ENCODE results near the gene TRAPPC10. TPM values are rescaled to one million over a fixed set of nuclear protein-coding genes. Genes with fewer than 3 reads are reported as not detected.

The TRAPPC10 gene
- total and polyA plus RNA-seq, 2 experiments from 2014 or later, result 9.9 to 21.0 TPM

- H3F3A ChIP-seq (ENCODE audit: insufficient read depth), result no peaks in the 10 kb centered on the region
- no peak for TF ChIP-seq EZH2 (IDR thresholded peaks at IDR 0.05; ENCODE audit: insufficient read depth, poor library complexity, severe bottlenecking)
- no peak for TF ChIP-seq EZH2phosphoT487 (IDR thresholded peaks at IDR 0.05; ENCODE audit: insufficient read depth, low read depth)
- no peaks in the 10 kb centered on the region for H3K27me3 ChIP-seq (replicated peaks; ENCODE audit: insufficient read depth)
- H3K36me3 ChIP-seq (ENCODE audit: low read depth), result 0 out of 2 replicates have a peak, but pooled peaks cover 10% of the 10 kb centered on the region
- H3K27ac ChIP-seq, result no peak overlapping the region
- H3K9me3 ChIP-seq (ENCODE audit: low read depth), result no peaks in the 10 kb centered on the region
- 0 out of 2 replicates have a peak, but pooled peaks cover 8% of the 10 kb centered on the region for H3K79me2 ChIP-seq (ENCODE audit: insufficient read depth)
- WGBS, 2 experiments (ENCODE audit: low coverage in 1 of 2, low lambda C conversion rate in 2 of 2, missing lambda C conversion rate in 2 of 2), result 95 to 96% methylated on average over 32 to 33 of the region's 33 CpGs
- H2AFZ ChIP-seq, result no peak overlapping the region
- no peak for DNase-seq
- H3K9me2 ChIP-seq (ENCODE audit: insufficient read depth), result no peaks in the 10 kb centered on the region
- H3K4me1 ChIP-seq (ENCODE audit: insufficient read depth), result no peaks in the 10 kb centered on the region
- no peak overlapping the region for H3K4me3 ChIP-seq
- no peaks in the 10 kb centered on the region for H4K20me1 ChIP-seq (ENCODE audit: insufficient read depth)
- in situ Hi-C loops (cut with MboI), result no loop called here
- no peak overlapping the region for H3K9ac ChIP-seq
- H3K4me2 ChIP-seq (ENCODE audit: unreplicated experiment), result no peak overlapping the region
Observed at GRCh38 chr21:44087426-44088400, 75.6 kb downstream of the TRAPPC10 start.

DNA sequence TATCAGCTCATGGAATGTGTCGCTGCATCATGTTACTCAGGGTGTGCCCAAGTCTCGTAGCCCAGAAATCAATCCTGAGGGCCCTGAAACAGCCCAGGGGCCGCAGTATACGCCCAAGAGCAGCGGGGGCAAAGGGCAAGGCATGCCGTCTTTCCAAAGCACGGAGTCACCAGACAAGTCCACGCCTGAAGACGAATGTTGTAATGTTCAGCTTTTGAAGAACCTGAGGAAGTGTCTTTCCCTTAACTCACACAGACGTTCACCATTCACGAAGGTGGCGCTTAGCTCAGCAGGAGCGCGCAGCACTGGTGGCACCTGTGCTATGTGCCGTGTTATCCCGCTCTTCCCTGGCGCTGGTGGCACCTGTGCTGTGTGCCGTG, 76.3 kb downstream of the TRAPPC10 start:
- no peak overlapping the region for H3K27ac ChIP-seq
- H4K20me1 ChIP-seq (ENCODE audit: insufficient read depth), result no peaks in the 10 kb centered on the region
- no peak for DNase-seq
- no peaks in the 10 kb centered on the region for H3K4me1 ChIP-seq (ENCODE audit: insufficient read depth)
- H3K36me3 ChIP-seq (ENCODE audit: low read depth), result 0 out of 2 replicates have a peak, but pooled peaks cover 10% of the 10 kb centered on the region
- H3K9ac ChIP-seq, result no peak overlapping the region
- H3K4me3 ChIP-seq, result no peak overlapping the region
- H3F3A ChIP-seq (ENCODE audit: insufficient read depth), result no peaks in the 10 kb centered on the region
- H3K27me3 ChIP-seq (replicated peaks; ENCODE audit: insufficient read depth), result no peaks in the 10 kb centered on the region
- no peaks in the 10 kb centered on the region for H3K9me3 ChIP-seq (ENCODE audit: low read depth)
- H2AFZ ChIP-seq, result no peak overlapping the region
- in situ Hi-C loops (cut with MboI), result no loop called here
- H3K9me2 ChIP-seq (ENCODE audit: insufficient read depth), result no peaks in the 10 kb centered on the region
- 0 out of 2 replicates have a peak, but pooled peaks cover 8% of the 10 kb centered on the region for H3K79me2 ChIP-seq (ENCODE audit: insufficient read depth)
- no peak overlapping the region for H3K4me2 ChIP-seq (ENCODE audit: unreplicated experiment)
- TF ChIP-seq EZH2 (IDR thresholded peaks at IDR 0.05; ENCODE audit: insufficient read depth, poor library complexity, severe bottlenecking) (no peak), EZH2phosphoT487 (IDR thresholded peaks at IDR 0.05; ENCODE audit: insufficient read depth, low read depth) (no peak)
- 96 to 98% methylated on average over 18 of the region's 18 CpGs for WGBS, 2 experiments (ENCODE audit: low coverage in 1 of 2, low lambda C conversion rate in 2 of 2, missing lambda C conversion rate in 2 of 2)

GRCh38 chr21:44089001-44089911, 77.1 kb downstream of the TRAPPC10 start:
- 93 to 94% methylated on average over 24 to 30 of the region's 30 CpGs for whole genome bisulfite sequencing, 2 experiments (ENCODE audit: low coverage in 1 of 2, low lambda C conversion rate in 2 of 2, missing lambda C conversion rate in 2 of 2)

GRCh38 chr21:44090325-44090724, 78.2 kb downstream of the TRAPPC10 start:
- in situ Hi-C loops (cut with MboI), result no loop called here
- H4K20me1 ChIP-seq (ENCODE audit: insufficient read depth), result no peaks in the 10 kb centered on the region
- H3K4me2 ChIP-seq (ENCODE audit: unreplicated experiment), result no peak overlapping the region
- no peak for DNase-seq
- H3K36me3 ChIP-seq (ENCODE audit: low read depth), result 0 out of 2 replicates have a peak, but pooled peaks cover 19% of the 10 kb centered on the region
- 98 to 99% methylated on average over 8 of the region's 8 CpGs for WGBS, 2 experiments (ENCODE audit: low coverage in 1 of 2, low lambda C conversion rate in 2 of 2, missing lambda C conversion rate in 2 of 2)
- H3K9me2 ChIP-seq (ENCODE audit: insufficient read depth), result no peaks in the 10 kb centered on the region
- H2AFZ ChIP-seq, result no peak overlapping the region
- H3K4me3 ChIP-seq, result no peak overlapping the region
- H3K4me1 ChIP-seq (ENCODE audit: insufficient read depth), result no peaks in the 10 kb centered on the region
- H3K79me2 ChIP-seq (ENCODE audit: insufficient read depth), result 0 out of 2 replicates have a peak, but pooled peaks cover 2% of the 10 kb centered on the region
- H3K27me3 ChIP-seq (replicated peaks; ENCODE audit: insufficient read depth), result no peaks in the 10 kb centered on the region
- no peak for TF ChIP-seq EZH2phosphoT487 (IDR thresholded peaks at IDR 0.05; ENCODE audit: insufficient read depth, low read depth)
- TF ChIP-seq EZH2 (IDR thresholded peaks at IDR 0.05; ENCODE audit: insufficient read depth, poor library complexity, severe bottlenecking), result no peak
- H3F3A ChIP-seq (ENCODE audit: insufficient read depth), result no peaks in the 10 kb centered on the region
- no peaks in the 10 kb centered on the region for H3K9me3 ChIP-seq (ENCODE audit: low read depth)
- no peak overlapping the region for H3K9ac ChIP-seq
- no peak overlapping the region for H3K27ac ChIP-seq

More at GRCh38 chr21:44089001-44089911, 77.1 kb downstream of the TRAPPC10 start:
- no peak for DNase-seq
- H3K4me2 ChIP-seq (ENCODE audit: unreplicated experiment), result no peak overlapping the region
- no peaks in the 10 kb centered on the region for H3K4me1 ChIP-seq (ENCODE audit: insufficient read depth)
- no peak overlapping the region for H3K27ac ChIP-seq
- no peaks in the 10 kb centered on the region for H4K20me1 ChIP-seq (ENCODE audit: insufficient read depth)
- no peaks in the 10 kb centered on the region for H3K9me2 ChIP-seq (ENCODE audit: insufficient read depth)
- no peak for TF ChIP-seq EZH2phosphoT487 (IDR thresholded peaks at IDR 0.05; ENCODE audit: insufficient read depth, low read depth)
- no peak for TF ChIP-seq EZH2 (IDR thresholded peaks at IDR 0.05; ENCODE audit: insufficient read depth, poor library complexity, severe bottlenecking)
- no peak overlapping the region for H3K9ac ChIP-seq
- H3K79me2 ChIP-seq (ENCODE audit: insufficient read depth), result 0 out of 2 replicates have a peak, but pooled peaks cover 8% of the 10 kb centered on the region
- H3K4me3 ChIP-seq, result no peak overlapping the region
- 0 out of 2 replicates have a peak, but pooled peaks cover 16% of the 10 kb centered on the region for H3K36me3 ChIP-seq (ENCODE audit: low read depth)
- no peak overlapping the region for H2AFZ ChIP-seq
- H3K9me3 ChIP-seq (ENCODE audit: low read depth), result no peaks in the 10 kb centered on the region
- in situ Hi-C loops (cut with MboI), result no loop called here
- no peaks in the 10 kb centered on the region for H3F3A ChIP-seq (ENCODE audit: insufficient read depth)
- no peaks in the 10 kb centered on the region for H3K27me3 ChIP-seq (replicated peaks; ENCODE audit: insufficient read depth)

All from GM23248 (cell line).